Tibial artery (tissue), 4 donors: ENCODE data around the gene GOPC.

Experiments
- DNase-seq, 2 donors: peaks; one replicate each; pipeline ENCODE4 v3.0.0-alpha.2; 2019
- H3K27ac ChIP-seq, 2 donors: fragments of 200-600 bp; sonication (generic) in 1 of 2; 1 replicate in 1 of 2; 2 replicates in 1 of 2; pipeline ENCODE4 v1.5.1; 2018 to 2019; ENCODE audit warnings: mild to moderate bottlenecking in 1 of 2
- H3K27me3 ChIP-seq, 2 donors: fragments of 200-600 bp; sonication (generic) in 1 of 2; one replicate each; pipeline versions ENCODE4 v1.5.1 to v1.6.0; 2016 to 2019
- H3K36me3 ChIP-seq, 3 donors: fragments of 200-600 bp; sonication (generic) in 2 of 3; one replicate each; pipeline ENCODE4 v1.5.1; 2016 to 2019; ENCODE audit warnings: mild to moderate bottlenecking in 2 of 3
- H3K4me1 ChIP-seq, 4 donors: fragments of 200-600 bp; sonication (generic) in 2 of 4; 1 replicate in 3 of 4; 2 replicates in 1 of 4; pipeline ENCODE4 v1.5.1; 2016 to 2019
- H3K4me3 ChIP-seq, 2 donors: fragments of 200-600 bp; sonication (generic) in 1 of 2; 1 replicate in 1 of 2; 2 replicates in 1 of 2; pipeline ENCODE4 v1.5.1; 2018 to 2019; ENCODE audit warnings: mild to moderate bottlenecking in 2 of 2
- H3K9me3 ChIP-seq, 3 donors: fragments of 200-600 bp; sonication (generic) in 1 of 3; one replicate each; pipeline ENCODE4 v1.5.1; 2016 to 2019
- intact Hi-C: fragments of 100-400 bp; cut with DNase I; formaldehyde crosslinking; loops from one replicate; pipeline ENCODE4 v1.15.0; 2023; ENCODE audit warnings: low total_unique reads
- TF ChIP-seq, protein P1 (sequence below), 2 experiments: fragments of 200-600 bp in 1 of 2; fragments of 450-650 bp in 1 of 2; IDR thresholded peaks; one replicate each; pipeline ENCODE4 v1.5.1; 2017 to 2019; ENCODE audit warnings: antibody characterized with exemption in 2 of 2, mild to moderate bottlenecking in 1 of 2, moderate library complexity in 1 of 2

Gene GOPC

DNA sequence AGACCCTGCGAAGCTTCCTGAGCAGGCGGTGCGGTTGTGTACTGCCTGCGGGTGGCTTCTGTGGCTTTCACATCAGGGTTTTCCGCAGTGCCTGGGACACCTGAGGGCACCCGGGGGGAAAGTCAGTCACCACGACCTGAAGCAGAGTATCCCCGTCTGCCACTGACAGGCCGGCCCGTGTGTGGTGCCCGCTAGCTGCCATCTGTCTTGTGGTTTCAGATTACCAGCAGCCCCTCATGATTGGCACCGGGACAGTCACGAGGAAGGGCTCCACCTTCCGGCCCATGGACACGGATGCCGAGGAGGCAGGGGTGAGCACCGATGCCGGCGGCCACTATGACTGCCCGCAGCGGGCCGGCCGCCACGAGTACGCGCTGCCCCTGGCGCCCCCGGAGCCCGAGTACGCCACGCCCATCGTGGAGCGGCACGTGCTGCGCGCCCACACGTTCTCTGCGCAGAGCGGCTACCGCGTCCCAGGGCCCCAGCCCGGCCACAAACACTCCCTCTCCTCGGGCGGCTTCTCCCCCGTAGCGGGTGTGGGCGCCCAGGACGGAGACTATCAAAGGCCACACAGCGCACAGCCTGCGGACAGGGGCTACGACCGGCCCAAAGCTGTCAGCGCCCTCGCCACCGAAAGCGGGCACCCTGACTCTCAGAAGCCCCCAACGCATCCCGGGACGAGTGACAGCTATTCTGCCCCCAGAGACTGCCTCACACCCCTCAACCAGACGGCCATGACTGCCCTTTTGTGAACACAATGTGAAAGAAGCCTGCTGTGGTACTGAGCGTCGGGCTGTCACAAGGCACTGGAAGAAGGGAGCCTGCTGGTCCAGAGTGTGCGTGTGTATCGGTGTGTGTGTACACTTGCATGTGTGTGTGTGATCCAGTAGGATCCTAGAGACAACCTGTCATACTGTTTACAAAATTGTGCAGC is 54.4 kb downstream of the GOPC start:
- Histone ChIP-seq H3K27me3 (no peaks in the 10 kb centered on the region), H3K4me1 (peaks cover 0 to 10% (median 7%) of the 10 kb centered on the region in 4 donors), H3K9me3 (no peaks in the 10 kb centered on the region), H3K36me3 (peaks cover 0 to 9% (median 0%) of the 10 kb centered on the region in 3 donors), H3K4me3 (peak overlapping the region; percentile 48 to 54), H3K27ac (peak overlapping the region; percentile 51 to 67)
- DNase-seq: peak; percentile 57 to 85
- intact Hi-C loops: loop anchor here (5.0 kb wide), 1 partner anchor 54 kb away; the partner anchor contains the start of gene GOPC
- TF ChIP-seq, protein P1, sequence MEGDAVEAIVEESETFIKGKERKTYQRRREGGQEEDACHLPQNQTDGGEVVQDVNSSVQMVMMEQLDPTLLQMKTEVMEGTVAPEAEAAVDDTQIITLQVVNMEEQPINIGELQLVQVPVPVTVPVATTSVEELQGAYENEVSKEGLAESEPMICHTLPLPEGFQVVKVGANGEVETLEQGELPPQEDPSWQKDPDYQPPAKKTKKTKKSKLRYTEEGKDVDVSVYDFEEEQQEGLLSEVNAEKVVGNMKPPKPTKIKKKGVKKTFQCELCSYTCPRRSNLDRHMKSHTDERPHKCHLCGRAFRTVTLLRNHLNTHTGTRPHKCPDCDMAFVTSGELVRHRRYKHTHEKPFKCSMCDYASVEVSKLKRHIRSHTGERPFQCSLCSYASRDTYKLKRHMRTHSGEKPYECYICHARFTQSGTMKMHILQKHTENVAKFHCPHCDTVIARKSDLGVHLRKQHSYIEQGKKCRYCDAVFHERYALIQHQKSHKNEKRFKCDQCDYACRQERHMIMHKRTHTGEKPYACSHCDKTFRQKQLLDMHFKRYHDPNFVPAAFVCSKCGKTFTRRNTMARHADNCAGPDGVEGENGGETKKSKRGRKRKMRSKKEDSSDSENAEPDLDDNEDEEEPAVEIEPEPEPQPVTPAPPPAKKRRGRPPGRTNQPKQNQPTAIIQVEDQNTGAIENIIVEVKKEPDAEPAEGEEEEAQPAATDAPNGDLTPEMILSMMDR (IDR thresholded peaks at IDR 0.05): peak in 1 of 2 experiments; percentile 11

GRCh38 chr6:117546674-117547073 is 55.6 kb downstream of the GOPC start:
- no peak overlapping the region for H3K4me3 ChIP-seq
- TF ChIP-seq, protein P1 (IDR thresholded peaks at IDR 0.05): no peak
- no peak overlapping the region for H3K27ac ChIP-seq
- no peaks in the 10 kb centered on the region for H3K27me3 ChIP-seq
- no peak for DNase-seq
- intact Hi-C loops: loop anchor here (5.0 kb wide), 1 partner anchor 56 kb away; the partner anchor contains the start of gene GOPC
- H3K9me3 ChIP-seq: no peaks in the 10 kb centered on the region
- H3K4me1 ChIP-seq: peaks cover 0 to 10% (median 7%) of the 10 kb centered on the region in 4 donors
- H3K36me3 ChIP-seq: peaks cover 0 to 15% (median under 1%) of the 10 kb centered on the region in 3 donors

GRCh38 chr6:117545161-117545595 is 57.1 kb downstream of the GOPC start:
- TF ChIP-seq, protein P1 (IDR thresholded peaks at IDR 0.05): no peak
- intact Hi-C loops: loop anchor here (5.0 kb wide), 1 partner anchor 57 kb away; the partner anchor contains the start of gene GOPC
- peaks cover 0 to 10% (median 7%) of the 10 kb centered on the region in 4 donors for H3K4me1 ChIP-seq
- H3K4me3 ChIP-seq: no peak overlapping the region
- H3K27me3 ChIP-seq: no peaks in the 10 kb centered on the region
- peaks cover 5 to 19% (median 13%) of the 10 kb centered on the region in 3 donors for H3K36me3 ChIP-seq
- no peak overlapping the region for H3K27ac ChIP-seq
- DNase-seq: no peak
- H3K9me3 ChIP-seq: no peaks in the 10 kb centered on the region

GRCh38 chr6:117544716-117545115 is 57.6 kb downstream of the GOPC start:
- Histone ChIP-seq H3K4me1 (peaks cover 0 to 10% (median 7%) of the 10 kb centered on the region in 4 donors), H3K9me3 (no peaks in the 10 kb centered on the region), H3K27me3 (no peaks in the 10 kb centered on the region), H3K4me3 (no peak overlapping the region), H3K27ac (no peak overlapping the region), H3K36me3 (peaks cover 5 to 20% (median 13%) of the 10 kb centered on the region in 3 donors)
- intact Hi-C loops: loop anchor here (5.0 kb wide), 1 partner anchor 58 kb away; the partner anchor contains the start of gene GOPC
- no peak for DNase-seq
- TF ChIP-seq, protein P1 (IDR thresholded peaks at IDR 0.05): no peak

GRCh38 chr6:117542493-117542892 is 59.8 kb downstream of the GOPC start:
- Histone ChIP-seq H3K36me3 (peaks cover 5 to 27% (median 23%) of the 10 kb centered on the region in 3 donors), H3K27ac (no peak overlapping the region), H3K27me3 (no peaks in the 10 kb centered on the region), H3K4me1 (peaks cover 0 to under 1% (median 0%) of the 10 kb centered on the region in 4 donors), H3K9me3 (no peaks in the 10 kb centered on the region), H3K4me3 (no peak overlapping the region)
- TF ChIP-seq, protein P1 (IDR thresholded peaks at IDR 0.05): no peak
- intact Hi-C loops: no loop called here
- DNase-seq: no peak
